H4 (cell line): ENCODE results near the gene GALNT12. TPM values are rescaled to one million over a fixed set of nuclear protein-coding genes. Genes with fewer than 3 reads are reported as not detected.
A peak's percentile ranks its signal among the peaks of the same experiment; 100 is the strongest.

ENCODE experiments used
- DNase-seq: peaks from one replicate; pipeline ENCODE4 v3.0.0-alpha.2; 2015; ENCODE audit warnings: low spot score
- total RNA-seq: library from RNA; depleted of rRNA; stranded (reverse); fragments of >200 nt; shearing (Covaris generic); gene quantifications from 2 replicates; pipeline ENCODE4 v1.2.3, GENCODE V29; 2014

Gene GALNT12
- total RNA-seq, 1 experiment from 2014 or later: 3.6 TPM

DNA sequence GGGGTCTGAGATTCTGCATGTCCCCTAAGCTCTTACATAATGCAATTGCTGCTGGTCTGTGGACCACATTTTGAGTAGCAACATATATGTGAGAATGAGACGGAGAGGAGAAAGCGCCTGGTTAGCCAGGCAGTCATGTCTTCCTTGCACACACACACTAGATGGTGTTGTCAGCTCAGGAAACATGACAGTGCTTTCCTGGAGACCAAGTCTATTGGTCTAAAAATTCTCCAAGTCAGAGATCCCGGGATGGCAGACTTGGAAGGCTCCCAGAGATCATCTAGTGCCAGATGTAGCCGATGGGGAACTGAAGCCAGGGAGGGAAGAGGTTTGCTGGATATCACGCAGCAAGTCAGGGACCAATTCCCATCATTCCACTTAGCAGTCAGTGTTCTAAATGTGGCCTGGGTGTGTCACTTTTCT lies 53.4 kb downstream of the GALNT12 start:
- DNase-seq: peak; percentile 91

DNA sequence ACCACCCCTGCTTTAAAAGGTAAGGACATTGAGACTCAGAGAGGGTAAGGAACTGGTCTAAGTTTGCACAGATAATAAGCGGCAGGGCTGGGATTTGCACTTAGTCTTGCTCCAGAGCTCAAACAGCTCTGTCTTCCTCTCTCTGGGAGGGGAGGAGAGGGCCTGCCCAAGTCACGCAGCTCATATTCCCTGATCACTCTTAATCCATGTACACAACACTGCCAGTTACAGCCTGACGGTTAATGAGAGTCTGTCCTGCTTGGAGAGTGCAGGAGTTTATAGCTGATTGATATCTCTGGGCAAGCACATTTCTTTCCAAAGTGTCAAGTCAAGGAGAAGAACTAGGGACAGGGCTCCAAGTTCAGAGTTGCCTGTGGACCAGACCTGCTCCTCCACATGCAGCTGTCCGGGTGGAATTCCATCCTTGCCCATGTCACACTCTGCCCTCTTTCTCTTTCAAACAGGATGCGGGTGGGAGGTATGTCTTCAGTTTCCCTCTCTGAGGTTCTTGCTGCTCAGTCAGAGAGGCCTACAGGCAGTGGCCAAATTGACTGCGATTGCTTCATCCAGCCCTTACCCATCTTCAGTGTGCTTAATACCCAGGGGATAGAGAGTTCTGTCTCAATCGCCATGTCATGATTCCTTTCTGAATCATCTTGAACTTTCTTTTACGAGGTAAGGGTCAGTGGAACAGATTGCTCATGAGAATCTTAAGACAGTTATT lies 54.5 kb downstream of the GALNT12 start:
- no peak for DNase-seq

DNA sequence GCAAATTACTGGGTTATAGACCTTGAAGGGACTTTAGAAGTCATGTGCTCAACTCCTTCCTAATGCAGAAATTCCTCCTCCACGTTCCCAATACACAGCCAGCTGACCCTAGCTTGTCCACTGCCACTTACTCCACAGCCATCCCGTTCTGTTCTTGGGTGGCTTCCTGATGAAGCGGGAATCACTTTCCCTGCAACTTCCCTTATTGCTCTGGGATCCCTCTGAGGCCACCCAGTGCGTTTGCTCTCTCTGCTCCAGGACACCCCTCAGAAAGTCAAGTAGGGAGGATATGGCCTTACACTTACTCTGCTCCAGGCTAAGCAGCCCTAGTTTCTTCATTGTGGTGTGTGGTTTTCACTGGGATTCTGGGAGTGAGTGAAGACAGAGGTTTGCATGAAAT lies 55.5 kb downstream of the GALNT12 start:
- DNase-seq: no peak

DNA sequence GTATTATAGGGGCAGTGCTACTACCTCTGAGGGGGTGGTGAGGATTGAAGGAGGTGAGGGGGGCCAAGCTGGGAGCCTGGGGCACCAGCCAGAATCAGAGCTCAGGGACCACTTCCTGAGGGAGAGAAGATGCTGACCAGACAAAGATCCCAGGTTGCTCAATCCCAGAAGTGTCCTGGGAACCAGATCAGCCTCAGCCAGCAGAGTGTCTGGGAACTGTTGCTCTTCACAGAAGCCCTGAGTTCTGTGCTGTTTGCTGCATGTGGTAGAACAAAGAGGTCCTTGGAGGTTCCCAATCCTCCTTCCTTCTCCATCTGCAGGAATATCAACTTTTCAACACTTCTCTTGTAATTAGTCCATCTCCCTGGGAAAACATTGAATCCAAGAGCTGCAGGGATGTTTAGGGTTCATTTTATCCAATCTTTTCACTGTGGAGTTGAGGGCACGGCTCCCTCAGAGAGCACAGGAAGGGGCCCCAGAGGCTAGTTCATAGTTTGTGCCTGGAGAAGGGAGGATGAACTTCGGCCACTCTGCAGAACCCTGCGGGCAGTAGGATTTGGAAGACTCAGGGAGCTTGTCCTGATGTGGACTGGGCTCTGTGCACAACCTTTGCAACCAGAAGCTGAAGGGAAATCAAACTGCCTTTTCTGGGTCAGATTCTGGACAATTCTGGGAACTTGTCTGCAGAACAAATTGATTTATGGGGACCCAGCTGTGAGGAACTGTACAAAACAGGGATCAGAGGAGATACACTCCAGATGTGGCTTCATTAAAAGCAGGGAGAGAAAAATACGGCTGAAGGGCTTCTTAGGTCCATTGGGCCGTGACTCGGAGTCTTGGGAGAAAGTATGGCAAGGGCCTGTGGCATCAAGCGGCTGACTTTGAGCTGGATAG lies 57.1 kb downstream of the GALNT12 start:
- no peak for DNase-seq

DNA sequence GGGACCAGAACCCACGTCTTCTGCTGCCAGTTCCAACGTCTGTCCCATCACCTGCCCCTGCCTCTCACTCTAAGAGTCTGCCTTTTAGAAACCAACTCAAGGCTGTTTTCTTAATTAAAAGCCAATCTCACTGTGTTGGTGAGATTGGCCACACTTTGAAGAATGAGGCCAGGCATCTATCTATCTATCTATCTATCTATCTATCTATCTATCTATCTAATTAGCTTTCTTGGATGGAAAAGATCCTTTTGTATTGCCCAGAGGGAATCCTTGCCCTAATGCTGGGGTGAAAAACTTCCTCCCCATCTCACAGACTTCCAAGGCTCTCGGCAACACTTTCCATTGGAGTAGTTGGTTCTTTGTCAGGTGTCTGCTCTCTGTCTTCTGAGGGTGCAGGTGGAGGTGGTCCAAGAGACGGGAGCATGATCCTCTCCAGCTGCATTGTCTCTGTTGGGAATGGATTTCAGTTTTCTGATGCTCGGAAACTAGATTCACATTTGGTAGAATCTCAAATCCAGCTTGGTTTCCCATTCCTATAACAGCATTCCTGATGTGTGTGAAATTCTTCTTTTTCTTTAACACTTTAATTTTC lies 57.9 kb downstream of the GALNT12 start:
- no peak for DNase-seq

DNA sequence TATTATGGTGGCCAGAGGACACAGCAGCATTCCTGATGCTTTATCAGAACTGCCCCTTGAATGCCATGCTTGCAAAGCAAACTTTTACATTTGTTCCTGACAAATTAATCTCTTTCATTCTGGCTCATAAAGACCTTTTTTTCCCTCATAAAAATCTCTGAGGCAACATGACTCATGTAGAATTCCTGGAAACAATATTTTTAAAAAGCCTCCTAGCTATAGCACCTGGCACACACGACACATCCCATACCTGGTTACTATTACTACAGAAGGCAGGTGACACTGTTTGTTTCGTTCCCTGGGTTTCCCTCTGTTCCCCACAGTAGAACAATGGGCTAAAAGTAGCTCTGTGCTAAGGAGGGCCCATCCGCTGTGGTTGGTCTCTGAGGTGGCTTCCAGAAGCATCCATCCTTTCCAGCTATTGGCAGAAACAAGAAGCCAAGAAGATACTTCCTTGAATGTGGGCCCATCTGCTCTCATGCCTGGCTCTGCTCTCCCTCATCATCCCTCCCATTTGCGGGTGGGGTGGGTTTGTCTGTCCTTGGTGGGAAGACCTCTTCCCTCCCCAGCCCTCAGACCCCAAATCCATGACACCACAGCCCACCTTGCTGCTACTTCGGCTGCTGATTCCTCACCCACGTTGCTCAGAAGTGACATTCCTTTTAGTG lies 59.1 kb downstream of the GALNT12 start:
- no peak for DNase-seq

DNA sequence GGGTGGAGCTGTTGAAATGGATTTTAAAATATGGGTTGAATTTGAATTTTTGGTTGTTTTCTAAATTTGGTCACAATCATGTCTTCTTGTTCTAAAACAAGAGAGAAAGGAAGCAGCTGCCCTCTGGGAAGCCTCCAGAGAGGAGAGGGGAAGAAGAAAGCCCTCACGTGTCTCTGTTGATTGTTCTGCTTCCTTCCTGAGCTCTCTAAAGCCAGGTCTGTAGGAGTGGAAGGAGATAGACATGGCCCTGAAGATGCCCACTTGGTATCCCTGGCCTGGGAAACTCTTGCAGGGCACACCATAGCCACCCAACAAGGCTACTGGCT lies 59.6 kb downstream of the GALNT12 start:
- DNase-seq: no peak

DNA sequence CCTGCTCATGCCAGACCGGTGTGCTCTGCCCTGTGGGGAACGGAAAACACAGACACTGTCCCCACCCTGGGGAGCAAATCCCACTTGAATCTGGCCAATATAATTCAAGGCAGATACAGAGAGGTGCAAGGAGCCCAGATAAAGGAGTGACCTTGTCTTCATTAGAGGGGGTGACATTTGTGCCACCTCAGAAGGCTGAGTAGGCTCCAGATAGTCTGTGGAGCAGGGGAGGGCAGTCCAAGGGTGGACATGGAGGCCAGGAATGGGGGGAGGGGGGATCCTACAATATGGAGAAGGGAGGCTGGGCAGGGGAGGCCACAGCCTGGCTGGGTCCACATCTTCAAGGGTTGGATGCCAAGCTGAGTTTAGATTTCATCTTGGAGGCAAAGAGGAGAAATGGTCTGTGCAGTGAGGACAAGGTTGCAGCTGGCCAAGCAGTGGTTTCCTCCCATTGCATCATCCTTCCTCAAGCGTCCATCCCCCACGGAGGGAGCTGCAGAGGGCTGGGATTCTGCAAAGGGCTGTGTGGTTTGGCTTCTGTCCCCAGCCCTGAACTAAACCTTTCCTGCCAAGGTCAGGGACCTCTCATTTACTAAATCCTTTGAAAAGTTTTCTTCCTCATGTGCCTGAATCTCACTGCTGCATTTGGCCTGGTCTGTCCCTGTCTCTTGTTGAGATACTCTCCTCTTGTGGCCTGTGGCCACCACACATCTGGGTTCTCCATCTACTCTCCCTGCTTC lies 60.1 kb downstream of the GALNT12 start:
- DNase-seq: peak; percentile 91

DNA sequence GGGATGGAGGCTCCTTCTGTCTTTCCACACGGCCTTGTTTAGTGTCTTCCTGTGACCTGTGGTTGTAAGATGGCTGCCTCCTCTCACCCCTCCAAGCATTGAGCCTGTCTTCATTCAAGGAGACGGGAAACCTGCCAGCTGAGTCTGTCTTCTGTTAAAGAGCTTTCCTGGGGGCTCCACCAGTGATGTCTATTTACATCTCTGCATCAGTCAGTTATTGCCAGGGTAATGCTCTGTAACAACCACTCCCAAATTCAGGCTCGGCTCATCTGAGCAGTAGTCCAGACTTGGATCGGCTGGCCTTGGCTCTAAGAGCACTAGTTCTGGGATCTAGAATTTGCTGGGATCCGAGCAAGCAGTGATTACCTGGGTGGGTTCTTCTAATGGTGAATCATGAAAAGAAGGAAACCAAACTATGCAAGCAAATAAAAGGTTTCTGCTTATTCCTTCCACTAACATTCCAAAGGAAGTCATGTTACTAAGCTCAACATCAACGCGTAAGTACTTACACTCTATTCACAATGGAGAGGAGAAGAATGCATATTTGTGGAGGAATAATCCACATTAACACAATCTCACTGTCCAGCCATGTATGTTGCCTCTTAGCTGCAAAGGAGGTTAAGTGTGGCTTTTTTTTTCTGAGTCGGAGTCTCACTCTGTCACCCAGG lies 61.7 kb downstream of the GALNT12 start:
- DNase-seq: no peak

DNA sequence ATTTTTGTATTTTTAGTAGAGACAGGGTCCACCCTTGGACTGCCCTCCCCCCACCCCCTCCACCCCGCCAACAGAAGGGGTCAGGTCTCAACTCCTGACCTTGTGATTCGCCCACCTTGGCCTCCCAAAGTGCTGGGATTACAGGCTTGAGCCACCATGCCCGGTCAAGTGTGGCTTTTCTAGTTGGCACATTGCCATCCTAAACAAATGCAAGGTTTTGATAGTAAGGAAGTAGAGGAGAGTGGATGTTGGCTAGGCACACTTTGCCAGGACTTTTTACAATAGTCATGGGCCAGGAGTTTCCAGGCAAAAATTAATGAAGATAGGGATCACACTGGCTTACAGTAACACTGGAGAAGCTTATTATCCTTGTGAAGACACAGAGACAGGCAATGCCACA lies 62.4 kb downstream of the GALNT12 start:
- no peak for DNase-seq

DNA sequence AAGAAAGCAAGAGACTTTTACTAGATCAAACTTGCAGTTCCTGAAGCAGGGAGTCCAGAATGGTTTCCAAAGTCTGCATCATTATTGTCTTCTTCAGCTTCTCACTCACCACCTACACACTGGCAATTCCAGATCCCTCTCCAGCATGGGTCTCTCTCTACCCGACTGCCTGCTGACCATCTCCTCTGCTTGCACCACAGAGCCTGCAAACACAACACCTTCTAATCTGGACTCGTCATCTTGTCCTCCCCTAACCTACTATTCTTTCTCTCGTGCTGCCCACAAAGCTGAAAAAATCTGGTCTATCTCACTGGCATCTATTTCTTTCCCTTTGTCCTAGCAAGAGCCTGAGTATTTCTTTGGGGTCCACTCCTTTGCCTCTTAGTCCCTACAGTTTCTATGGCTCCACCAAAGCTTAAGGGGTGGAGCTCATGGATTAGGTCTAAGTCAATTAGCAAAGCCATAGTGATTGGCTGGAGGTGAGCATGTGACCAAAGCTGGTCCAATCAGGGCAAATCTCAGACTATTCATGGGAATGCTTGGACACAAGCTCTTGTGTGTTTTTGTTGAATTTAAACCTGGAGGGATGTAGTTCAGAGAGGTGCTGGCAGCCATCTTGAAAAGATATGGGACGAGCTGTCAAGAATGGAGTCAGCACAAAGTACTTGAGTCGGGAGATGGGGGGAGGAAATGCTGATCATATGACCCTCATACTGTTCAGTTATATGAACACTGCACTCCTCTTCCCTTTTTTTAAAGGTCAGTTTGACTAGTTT lies 63.5 kb downstream of the GALNT12 start:
- no peak for DNase-seq

DNA sequence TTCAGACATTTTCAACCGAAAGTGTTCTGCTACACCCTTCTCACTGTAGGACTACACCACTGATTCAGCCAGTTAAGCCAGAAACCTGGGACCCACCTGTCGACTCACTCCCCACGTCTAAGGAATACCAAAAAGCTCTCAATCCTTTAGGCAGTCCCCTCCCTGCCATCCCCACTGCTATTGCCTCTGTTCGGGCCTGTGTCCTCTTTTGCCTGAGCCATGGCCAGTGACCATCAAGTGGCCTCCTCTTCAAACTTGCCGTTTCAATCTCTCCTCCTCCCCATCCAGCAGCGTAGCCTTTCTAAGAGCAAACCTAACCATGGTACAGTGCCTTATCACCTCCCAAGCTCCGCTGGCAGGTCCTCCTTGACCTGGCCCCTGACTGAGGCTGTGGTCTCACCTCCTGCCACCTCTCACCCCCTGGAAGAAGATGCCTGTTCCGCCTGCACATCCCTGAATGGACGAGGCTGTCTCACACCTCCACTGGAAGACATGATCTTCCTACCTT lies 64.1 kb downstream of the GALNT12 start:
- no peak for DNase-seq

DNA sequence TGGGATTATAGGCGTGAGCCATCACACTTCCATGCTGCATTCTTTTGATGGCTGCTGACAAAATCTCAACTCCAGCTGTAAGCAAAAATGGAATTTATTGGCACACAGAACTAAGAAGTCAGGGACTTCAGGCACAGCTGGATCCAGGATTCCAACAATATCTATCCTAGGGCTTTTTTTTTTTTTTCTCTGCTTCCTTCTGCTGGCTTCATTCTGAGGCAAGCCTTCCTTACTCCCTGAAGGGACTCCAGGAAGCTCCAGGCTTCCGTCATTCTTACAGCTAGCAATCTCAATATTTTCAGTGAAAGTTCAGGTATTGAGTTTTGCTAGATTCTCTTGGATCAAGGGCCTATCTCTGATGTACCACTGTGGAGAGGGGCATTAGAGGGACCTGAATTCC lies 66.1 kb downstream of the GALNT12 start:
- DNase-seq: no peak

DNA sequence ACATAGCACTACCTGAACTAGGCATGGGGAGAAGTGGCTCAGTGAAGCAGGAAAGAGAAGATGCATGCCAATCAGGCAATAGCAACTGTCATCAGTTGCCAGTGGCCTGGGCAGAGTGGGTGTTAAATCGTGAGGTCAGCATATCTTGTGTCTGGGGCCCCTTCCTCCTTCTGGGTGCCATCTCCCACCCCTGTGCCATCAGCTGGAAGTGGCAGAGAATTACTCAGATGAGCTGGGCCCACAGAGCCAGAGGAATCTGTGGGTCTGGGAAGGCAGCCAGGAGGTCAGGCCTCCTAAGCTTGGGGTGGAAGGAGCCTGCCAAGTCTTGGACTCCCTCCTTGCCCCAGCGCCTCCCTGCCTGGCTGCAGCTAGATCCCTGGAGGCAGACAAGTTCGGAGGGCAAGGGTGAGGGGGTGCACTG lies 66.5 kb downstream of the GALNT12 start:
- DNase-seq: peak; percentile 57

DNA sequence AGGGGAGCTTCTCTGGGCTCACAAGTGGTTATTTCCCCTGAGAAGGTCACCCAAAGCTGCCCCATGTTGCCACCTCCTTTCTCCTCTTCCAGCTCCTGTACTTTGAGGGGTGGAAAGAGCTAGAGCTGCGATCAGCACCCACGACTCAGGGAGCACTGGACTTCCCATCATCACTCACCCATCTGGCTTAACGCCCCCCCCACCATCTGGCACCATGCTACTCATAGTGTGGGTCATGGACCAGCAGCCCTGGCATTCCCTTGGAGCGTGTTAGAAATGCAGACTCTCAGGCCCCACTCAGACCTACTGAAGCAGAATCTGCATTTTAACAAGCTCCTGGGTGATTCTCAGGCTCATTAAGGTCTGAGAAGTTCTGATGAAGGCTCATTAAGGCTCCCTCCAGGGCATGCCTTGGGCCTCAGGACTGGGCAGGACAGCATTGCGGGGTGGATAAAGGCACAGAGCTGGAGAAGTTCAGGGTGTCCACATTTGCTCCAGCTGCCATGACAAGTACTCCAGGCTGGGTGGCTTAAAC lies 67.3 kb downstream of the GALNT12 start:
- DNase-seq: no peak

DNA sequence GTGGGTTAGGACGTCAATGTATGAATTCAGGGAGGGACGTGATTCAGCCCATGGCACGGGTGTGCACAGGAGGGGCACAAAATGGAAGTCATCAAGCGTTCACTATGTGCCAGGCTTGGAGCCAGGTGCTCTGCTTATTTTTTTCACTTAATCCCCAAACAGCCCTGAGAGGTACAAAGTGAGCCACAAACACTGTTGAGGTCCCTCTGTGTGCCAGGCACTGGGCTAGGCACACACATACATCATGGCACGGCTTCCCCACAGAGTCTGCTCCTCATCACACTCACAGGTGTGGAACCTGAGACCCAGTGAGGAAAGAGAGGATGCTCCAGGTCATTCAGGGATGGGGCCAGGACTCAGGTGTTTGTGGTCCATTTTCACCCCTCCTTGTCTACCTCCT lies 68.1 kb downstream of the GALNT12 start:
- DNase-seq: no peak

DNA sequence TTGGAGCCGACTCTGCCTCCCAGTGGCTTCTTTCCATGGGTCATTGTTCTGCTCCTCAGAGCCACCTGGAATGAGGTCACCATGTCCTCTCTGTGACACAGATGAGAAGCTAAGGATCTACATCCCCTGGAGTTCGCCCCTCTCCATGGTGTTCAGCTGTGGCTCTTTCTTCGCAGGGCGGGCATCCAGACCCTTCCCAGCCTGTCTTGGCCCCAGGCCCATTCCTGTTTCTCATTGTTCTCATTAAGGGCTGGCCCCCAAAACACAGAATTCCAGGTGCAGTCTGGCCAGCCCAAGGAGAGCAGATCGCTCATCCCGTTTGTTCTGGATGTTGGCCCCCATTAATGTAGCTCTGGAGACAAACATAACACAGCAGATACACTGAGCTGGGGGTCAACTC lies 69.8 kb downstream of the GALNT12 start:
- no peak for DNase-seq

DNA sequence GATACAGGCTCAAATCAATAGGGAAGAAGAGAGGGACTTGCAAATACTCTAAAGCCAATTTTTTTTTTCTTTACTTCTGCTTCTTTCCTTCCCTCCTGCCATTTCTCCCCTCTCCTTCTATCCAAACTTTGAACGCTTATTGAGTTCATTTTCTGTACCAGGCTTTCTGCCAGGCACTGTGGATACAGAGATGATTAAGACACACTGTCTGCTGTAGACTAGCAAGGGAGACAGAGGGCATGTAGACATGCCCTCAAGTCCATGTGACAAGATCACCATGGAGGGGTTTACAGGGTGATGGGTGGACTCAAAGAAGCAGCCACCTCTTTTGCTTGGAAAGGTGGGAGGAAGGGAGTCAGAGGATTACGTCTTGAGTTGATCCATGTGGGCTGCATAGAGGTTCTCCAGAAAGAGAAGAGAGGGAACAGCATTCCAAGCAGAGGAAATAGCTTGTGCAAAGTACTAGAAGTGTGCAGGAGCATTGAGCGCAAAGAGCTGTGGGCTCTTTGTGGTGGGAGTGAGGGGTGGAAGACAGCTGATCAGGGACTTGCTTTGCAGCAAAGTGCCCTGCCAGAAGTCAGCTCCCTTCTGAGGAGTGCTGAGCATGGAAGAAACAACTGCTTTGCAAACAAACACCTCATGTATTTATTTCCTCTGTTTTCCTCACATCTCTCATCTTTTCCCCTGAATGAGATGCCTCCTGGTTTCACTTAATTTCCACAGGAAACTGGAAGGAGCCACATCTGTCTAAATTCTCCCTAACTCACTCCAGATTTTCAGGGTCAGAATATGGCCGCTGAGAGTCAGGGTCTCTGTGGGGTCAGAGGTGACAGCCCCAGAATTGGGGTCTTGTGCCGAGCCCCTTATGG lies 71.9 kb downstream of the GALNT12 start:
- DNase-seq: no peak

DNA sequence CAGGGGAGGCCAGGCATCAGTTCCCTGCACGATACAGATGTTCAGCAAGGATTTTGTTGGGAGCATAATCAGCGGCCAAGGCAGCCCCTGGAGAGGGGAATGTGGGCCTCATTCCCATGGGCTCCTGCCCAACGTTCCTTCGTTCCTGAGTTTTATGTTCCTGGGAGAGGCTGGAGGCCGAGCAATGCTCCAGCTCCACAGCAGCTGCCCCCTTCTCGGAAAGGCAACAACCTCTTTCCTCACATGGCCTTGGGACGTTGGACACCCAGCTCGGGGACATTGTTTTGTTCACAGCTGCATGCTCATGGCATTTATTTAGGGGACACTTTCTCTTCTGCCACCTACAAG lies 72.5 kb downstream of the GALNT12 start:
- DNase-seq: no peak
